Calu3 (cell line): ENCODE measurements around the gene POLD2. TPM values are rescaled to one million over a fixed set of nuclear protein-coding genes. Genes with fewer than 3 reads are reported as not detected.

Experiments used
- BruUV-seq: library from RNA; stranded (reverse); fragments of 400-500 nt; replicated peaks from 2 replicates; lab custom pipeline; 2021; lab: Mats Ljungman, UMichigan
- CTCF ChIA-PET: fragments of 300-600 bp; sonication (Branson Sonifier 250); formaldehyde crosslinking; loops from one replicate; lab custom pipeline; 2022; ENCODE audit warnings: antibody characterized with exemption; lab: Charles Lee
- DNase-seq: peaks from one replicate; pipeline ENCODE4 v3.0.0; 2022
- H3K27ac Mint-ChIP-seq: one replicate; pipeline ENCODE4 v1.8.0; 2022; ENCODE audit warnings: mixed read lengths; ENCODE audit not compliant: unreplicated experiment
- H3K27me3 Mint-ChIP-seq: one replicate; pipeline ENCODE4 v1.8.0; 2022; ENCODE audit warnings: mixed read lengths; ENCODE audit not compliant: unreplicated experiment
- H3K36me3 Mint-ChIP-seq: one replicate; pipeline ENCODE4 v1.8.0; 2022; ENCODE audit warnings: mild to moderate bottlenecking, moderate library complexity, mixed read lengths; ENCODE audit not compliant: insufficient read depth, unreplicated experiment
- H3K4me1 Mint-ChIP-seq: one replicate; pipeline ENCODE4 v1.8.0; 2022; ENCODE audit warnings: mild to moderate bottlenecking, low read depth, mixed read lengths; ENCODE audit not compliant: unreplicated experiment
- H3K4me3 Mint-ChIP-seq: one replicate; pipeline ENCODE4 v1.8.0; 2022; ENCODE audit warnings: mild to moderate bottlenecking, low read depth, moderate library complexity, mixed read lengths; ENCODE audit not compliant: unreplicated experiment
- H3K9me3 Mint-ChIP-seq: one replicate; pipeline ENCODE4 v1.8.0; 2022; ENCODE audit warnings: low read depth, mixed read lengths; ENCODE audit not compliant: unreplicated experiment
- intact Hi-C: fragments of 100-400 bp; cut with micrococcal nuclease; formaldehyde crosslinking; loops from one replicate; pipeline ENCODE4 v1.10.0; 2022; ENCODE audit not compliant: unreplicated experiment
- total RNA-seq: library from RNA; stranded (reverse); gene quantifications from 2 replicates; pipeline ENCODE4 v1.2.3, GENCODE V29; 2022
- TF ChIP-seq, protein P1 (sequence below): fragments of 200-600 bp; IDR thresholded peaks from one replicate; pipeline ENCODE4 v1.8.0; 2022; ENCODE audit warnings: antibody characterized with exemption; ENCODE audit not compliant: unreplicated experiment

The POLD2 gene
- total RNA-seq, 1 experiment from 2014 or later = 237 TPM

DNA sequence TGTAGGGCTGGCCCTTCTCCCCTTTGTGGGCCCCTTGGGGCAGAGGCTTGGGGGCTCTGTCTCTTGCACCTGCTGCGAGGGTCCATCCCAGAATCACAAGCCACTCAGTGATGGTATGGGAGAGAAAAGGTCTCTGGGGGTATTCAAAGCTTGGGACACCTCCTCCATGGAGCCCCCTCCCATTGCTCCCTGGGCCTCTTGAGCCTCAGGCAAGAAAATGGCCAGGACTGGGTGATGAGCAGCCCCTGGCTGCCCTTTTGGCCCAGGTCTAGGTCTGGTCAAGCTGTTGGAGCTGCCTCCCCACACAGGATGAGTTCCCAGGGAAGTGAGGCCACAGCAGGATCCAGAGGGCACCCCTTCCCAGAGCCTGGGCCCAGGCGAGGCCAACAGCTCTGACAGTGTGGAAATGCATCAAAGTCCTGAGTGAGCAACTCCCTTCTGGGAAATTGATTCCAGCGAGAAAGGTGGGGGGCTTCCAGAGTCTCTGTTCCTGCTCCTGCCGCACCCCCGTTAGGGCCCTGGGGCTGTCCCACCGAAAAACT lies 21.1 kb upstream of the POLD2 start:
- H3K9me3 Mint-ChIP-seq = no peaks in the 10 kb centered on the region
- intact Hi-C loops = no loop called here
- no peaks in the 10 kb centered on the region for H3K36me3 Mint-ChIP-seq
- BruUV-seq = no TSS peak
- DNase-seq = no peak
- H3K27ac Mint-ChIP-seq = no peak overlapping the region
- H3K4me3 Mint-ChIP-seq = no peak overlapping the region
- TF ChIP-seq, protein P1, sequence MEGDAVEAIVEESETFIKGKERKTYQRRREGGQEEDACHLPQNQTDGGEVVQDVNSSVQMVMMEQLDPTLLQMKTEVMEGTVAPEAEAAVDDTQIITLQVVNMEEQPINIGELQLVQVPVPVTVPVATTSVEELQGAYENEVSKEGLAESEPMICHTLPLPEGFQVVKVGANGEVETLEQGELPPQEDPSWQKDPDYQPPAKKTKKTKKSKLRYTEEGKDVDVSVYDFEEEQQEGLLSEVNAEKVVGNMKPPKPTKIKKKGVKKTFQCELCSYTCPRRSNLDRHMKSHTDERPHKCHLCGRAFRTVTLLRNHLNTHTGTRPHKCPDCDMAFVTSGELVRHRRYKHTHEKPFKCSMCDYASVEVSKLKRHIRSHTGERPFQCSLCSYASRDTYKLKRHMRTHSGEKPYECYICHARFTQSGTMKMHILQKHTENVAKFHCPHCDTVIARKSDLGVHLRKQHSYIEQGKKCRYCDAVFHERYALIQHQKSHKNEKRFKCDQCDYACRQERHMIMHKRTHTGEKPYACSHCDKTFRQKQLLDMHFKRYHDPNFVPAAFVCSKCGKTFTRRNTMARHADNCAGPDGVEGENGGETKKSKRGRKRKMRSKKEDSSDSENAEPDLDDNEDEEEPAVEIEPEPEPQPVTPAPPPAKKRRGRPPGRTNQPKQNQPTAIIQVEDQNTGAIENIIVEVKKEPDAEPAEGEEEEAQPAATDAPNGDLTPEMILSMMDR = no peak
- CTCF ChIA-PET = no interaction called here
- H3K27me3 Mint-ChIP-seq = peaks cover 72% of the 10 kb centered on the region
- H3K4me1 Mint-ChIP-seq = no peaks in the 10 kb centered on the region

DNA sequence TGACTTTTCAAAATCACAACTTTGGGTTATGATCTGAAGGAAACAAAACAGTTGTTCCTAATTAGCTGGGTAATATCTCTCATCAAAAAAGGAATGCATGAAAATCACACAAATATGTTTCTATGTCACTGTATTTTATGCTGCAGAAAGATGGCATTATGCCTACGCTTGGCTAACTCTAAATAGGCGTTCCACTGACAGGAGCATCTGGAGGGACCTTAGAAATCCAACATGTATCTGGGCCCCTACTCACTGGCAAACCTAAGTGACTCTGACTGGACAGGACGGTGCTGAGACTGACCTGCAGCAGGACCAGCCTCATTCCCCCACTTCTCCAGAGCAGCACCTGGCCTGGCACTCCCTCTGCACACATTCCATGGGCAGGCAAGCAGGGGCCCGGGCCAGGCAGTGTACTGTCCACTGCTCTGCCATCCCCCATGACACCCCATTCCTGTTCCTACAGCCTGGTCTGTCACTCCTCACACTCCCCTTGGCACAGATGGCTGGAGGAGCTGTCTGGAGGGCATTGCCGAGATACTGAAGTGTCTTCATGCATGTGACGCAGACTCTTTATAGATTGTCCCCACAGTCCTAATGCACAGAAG lies 20.4 kb upstream of the POLD2 start:
- no TSS peak for BruUV-seq
- no peaks in the 10 kb centered on the region for H3K36me3 Mint-ChIP-seq
- no peak for DNase-seq

DNA sequence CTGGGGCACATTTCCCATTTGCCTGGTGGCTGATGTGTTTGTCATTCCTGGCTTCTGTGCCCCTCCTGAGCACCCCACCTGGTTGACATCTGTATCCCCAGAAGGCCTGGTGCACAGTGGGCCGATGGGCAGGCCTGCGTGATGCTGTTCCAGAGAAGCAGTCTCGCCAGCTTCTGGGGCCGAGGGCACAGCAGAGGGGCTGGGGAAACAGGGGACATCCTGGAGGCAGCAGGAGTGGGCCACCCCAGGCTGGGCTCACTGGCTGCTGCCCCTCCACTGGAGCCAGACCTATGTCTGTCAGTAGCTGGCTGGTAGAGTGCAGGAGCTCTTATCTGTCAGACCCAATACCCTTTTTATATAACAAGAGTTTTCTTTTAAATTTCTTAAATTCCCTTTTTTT lies 18.7 kb upstream of the POLD2 start:
- Mint-ChIP-seq H3K9me3 (no peaks in the 10 kb centered on the region), H3K36me3 (no peaks in the 10 kb centered on the region), H3K27ac (no peak overlapping the region), H3K4me3 (no peak overlapping the region), H3K4me1 (no peaks in the 10 kb centered on the region), H3K27me3 (peaks cover 71% of the 10 kb centered on the region)
- intact Hi-C loops = no loop called here
- CTCF ChIA-PET = interaction anchor here (0.6 to 0.8 kb wide), 3 partner anchors 10 to 1892 kb away, joined by 3 to 4 read pairs (median 3); no protein-coding TSS in a partner anchor
- TF ChIP-seq, protein P1 = no peak
- no peak for DNase-seq
- BruUV-seq = no TSS peak

More for the DNA sequence above, 20.4 kb upstream of the POLD2 start:
- TF ChIP-seq, protein P1 = no peak
- H3K27ac Mint-ChIP-seq = no peak overlapping the region
- H3K27me3 Mint-ChIP-seq = peaks cover 72% of the 10 kb centered on the region
- intact Hi-C loops = no loop called here
- H3K9me3 Mint-ChIP-seq = no peaks in the 10 kb centered on the region
- H3K4me1 Mint-ChIP-seq = no peaks in the 10 kb centered on the region
- H3K4me3 Mint-ChIP-seq = no peak overlapping the region
- CTCF ChIA-PET = no interaction called here

DNA sequence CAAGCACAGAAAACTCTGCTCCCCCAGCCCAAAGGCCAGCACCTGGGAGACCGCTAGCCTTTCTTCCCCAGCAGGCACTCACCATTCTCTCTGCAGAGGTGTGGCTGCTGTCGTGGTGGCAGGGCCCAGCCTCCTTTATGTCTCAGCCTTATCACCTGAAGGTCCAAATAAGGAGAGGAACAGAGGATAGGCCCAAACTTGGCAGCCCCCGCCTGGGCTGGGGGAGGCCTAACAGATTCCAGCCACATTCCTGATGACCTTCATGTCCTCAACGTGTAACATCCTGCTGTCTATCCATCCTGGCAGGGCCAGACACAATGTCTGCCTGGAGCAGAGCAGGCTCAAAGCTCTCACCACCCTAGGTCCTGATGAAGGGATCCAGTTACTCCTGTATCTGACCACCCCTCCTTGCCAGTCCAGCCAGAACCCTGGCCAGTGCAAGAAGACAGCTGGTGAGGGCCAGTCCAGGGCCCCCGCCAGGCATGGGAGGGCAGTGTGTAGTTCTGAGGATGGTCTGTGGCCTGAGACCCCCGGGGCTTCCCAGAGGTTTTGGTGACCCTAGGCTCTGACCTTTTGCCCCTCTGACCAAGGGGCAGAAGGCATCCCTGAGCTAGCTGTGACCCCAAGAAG lies 18.0 kb upstream of the POLD2 start, which contains the start of gene MYL7:
Gene MYL7, minus strand, starts transcription at position 112 of the 630 bp plus-strand sequence. Its CDS starts 27 bp downstream, at position 85.
- intact Hi-C loops = no loop called here
- CTCF ChIA-PET = interaction anchor here (0.6 to 0.8 kb wide), 2 partner anchors 10 to 72 kb away, joined by 3 to 4 read pairs; no protein-coding TSS in a partner anchor

More for the DNA sequence above, 18.0 kb upstream of the POLD2 start, which contains the start of gene MYL7:
- TF ChIP-seq, protein P1 = no peak
- Mint-ChIP-seq H3K27ac (no peak within 1 kb of the TSS), H3K4me3 (no peak within 1 kb of the TSS), H3K4me1 (no peaks in the 10 kb centered on the region), H3K9me3 (no peaks in the 10 kb centered on the region), H3K27me3 (peaks cover 71% of the 10 kb centered on the region), H3K36me3 (no peaks in the 10 kb centered on the region)
- no peak for DNase-seq
- BruUV-seq = no TSS peak
